ENCODE results near the gene SPEG.

GRCh38 chr2:219541611-219542180 lies 107.1 kb downstream of the SPEG start:
- TF ChIP-seq, protein P1, sequence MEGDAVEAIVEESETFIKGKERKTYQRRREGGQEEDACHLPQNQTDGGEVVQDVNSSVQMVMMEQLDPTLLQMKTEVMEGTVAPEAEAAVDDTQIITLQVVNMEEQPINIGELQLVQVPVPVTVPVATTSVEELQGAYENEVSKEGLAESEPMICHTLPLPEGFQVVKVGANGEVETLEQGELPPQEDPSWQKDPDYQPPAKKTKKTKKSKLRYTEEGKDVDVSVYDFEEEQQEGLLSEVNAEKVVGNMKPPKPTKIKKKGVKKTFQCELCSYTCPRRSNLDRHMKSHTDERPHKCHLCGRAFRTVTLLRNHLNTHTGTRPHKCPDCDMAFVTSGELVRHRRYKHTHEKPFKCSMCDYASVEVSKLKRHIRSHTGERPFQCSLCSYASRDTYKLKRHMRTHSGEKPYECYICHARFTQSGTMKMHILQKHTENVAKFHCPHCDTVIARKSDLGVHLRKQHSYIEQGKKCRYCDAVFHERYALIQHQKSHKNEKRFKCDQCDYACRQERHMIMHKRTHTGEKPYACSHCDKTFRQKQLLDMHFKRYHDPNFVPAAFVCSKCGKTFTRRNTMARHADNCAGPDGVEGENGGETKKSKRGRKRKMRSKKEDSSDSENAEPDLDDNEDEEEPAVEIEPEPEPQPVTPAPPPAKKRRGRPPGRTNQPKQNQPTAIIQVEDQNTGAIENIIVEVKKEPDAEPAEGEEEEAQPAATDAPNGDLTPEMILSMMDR (IDR thresholded peaks at IDR 0.05): peak; percentile 83 to 99 (median 98)
- TF ChIP-seq POLR2AphosphoS5 (IDR thresholded peaks at IDR 0.05): no peak

All from upper lobe of left lung (tissue), 4 donors.